Skeletal muscle cell (primary cell): Measurements from ENCODE around the gene FGF11.

ENCODE experiments used
- DNase-seq: peaks from one replicate; pipeline ENCODE4 v3.0.0-alpha.2; 2010; ENCODE audit warnings: low read depth
- H3K4me3 ChIP-seq: 2 replicates; pipeline ENCODE4 v1.5.1; 2011; ENCODE audit warnings: low read depth, mild to moderate bottlenecking, control low read depth, low read length, moderate library complexity

Gene FGF11

GRCh38 chr17:7407485-7408251, 31.6 kb upstream of the FGF11 start, which contains the start of gene NLGN2:
Gene NLGN2 (plus strand): TSS chr17:7407845. CDS start chr17:7408256, 411 bp downstream.
- DNase-seq, result no peak
- peak within 1 kb of the TSS; percentile 18 for H3K4me3 ChIP-seq

GRCh38 chr17:7408252-7408727, 31.0 kb upstream of the FGF11 start:
- no peak for DNase-seq
- no peak overlapping the region for H3K4me3 ChIP-seq

DNA sequence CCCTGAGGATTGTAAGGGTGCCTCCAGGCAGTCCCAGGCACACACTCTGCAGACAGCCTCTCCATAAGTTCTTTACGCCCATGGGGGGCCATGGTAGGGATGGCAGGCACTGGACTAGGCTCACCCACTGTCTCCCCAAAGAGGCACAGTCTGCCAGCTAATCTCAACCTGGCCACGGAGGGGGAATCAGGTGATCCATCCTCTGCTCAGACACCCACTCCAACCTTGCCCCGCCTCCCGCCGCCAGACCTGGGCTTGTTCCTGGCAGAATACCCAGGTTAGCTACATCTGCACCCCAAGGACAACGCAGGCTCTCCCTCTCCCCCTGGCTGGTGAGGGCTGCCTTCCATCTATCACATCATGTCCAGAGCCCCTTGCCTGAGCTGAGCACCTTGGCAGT, 30.4 kb upstream of the FGF11 start:
- H3K4me3 ChIP-seq, result no peak overlapping the region
- no peak for DNase-seq

DNA sequence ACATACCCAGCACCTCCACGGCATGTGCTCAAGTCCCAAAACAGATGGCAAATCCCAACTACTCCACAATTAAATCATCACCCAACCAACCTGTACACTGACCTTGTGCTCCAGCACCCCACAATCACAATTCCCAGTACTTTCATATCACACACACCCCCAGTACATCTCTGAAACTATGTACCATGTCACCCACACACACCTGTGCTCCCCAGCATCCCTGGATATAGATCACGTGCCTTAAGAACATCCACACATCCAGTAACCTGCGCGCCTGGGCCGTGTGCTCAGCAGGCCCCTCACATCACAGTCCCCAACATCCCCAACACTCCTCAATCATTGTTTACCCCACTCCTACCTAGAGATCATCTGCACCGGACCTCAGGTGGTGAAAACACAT, 29.6 kb upstream of the FGF11 start:
- H3K4me3 ChIP-seq, result no peak overlapping the region
- DNase-seq, result no peak

- no peak overlapping the region for H3K4me3 ChIP-seq
- no peak for DNase-seq
Measured at GRCh38 chr17:7410634-7411426, 28.5 kb upstream of the FGF11 start.

GRCh38 chr17:7411427-7411750, 27.9 kb upstream of the FGF11 start:
- no peak overlapping the region for H3K4me3 ChIP-seq
- no peak for DNase-seq

DNA sequence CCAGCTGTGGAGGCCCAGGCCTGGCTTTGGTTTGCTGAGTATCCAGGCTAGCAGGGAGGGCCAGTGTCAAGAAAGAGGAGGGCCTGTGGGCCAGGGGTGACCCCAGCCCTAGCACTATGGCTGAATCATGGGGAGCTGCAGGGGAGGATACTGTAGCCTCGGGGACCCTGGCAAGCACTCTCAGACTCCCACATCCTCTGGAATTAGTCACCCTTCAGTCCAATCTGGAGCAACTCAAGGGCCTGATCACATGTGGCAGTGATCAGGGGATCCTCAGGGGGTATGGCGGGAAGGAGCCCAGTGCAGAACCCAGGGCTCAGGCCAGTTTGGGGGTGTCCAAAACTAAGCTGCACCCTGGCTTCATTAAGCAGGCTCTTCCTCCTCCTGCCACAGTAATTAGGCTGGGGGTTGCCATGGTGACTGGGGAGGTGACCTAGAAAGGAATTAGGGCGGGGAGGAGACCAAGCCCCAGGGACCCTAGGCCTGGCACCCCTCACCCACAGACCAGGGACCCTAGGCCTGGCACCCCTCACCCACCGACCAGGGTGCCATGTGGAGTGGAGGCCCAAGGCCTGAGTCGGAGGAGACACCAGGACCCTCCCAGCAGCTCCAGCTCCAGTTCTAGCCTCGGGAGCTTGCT, 25.8 kb upstream of the FGF11 start:
- H3K4me3 ChIP-seq, result no peak overlapping the region
- no peak for DNase-seq

DNA sequence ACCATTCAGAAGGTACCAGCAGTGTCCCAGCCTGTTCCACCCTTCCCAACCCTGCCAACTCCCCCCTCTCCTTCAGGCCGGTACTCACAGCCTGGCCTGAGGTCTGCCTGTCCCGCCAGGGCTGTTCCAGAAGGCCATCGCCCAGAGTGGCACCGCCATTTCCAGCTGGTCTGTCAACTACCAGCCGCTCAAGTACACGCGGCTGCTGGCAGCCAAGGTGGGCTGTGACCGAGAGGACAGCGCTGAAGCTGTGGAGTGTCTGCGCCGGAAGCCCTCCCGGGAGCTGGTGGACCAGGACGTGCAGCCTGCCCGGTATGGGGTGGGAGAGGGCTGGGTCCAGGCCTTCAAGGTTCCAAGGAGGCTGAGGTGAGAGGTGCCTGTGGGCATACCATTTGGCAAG, 24.5 kb upstream of the FGF11 start:
- H3K4me3 ChIP-seq, result no peak overlapping the region
- no peak for DNase-seq

- DNase-seq, result no peak
- no peak overlapping the region for H3K4me3 ChIP-seq
Measured at GRCh38 chr17:7415784-7416183, 23.5 kb upstream of the FGF11 start.

- no peak for DNase-seq
- no peak overlapping the region for H3K4me3 ChIP-seq
Measured at GRCh38 chr17:7416323-7416722, 23.0 kb upstream of the FGF11 start.

DNA sequence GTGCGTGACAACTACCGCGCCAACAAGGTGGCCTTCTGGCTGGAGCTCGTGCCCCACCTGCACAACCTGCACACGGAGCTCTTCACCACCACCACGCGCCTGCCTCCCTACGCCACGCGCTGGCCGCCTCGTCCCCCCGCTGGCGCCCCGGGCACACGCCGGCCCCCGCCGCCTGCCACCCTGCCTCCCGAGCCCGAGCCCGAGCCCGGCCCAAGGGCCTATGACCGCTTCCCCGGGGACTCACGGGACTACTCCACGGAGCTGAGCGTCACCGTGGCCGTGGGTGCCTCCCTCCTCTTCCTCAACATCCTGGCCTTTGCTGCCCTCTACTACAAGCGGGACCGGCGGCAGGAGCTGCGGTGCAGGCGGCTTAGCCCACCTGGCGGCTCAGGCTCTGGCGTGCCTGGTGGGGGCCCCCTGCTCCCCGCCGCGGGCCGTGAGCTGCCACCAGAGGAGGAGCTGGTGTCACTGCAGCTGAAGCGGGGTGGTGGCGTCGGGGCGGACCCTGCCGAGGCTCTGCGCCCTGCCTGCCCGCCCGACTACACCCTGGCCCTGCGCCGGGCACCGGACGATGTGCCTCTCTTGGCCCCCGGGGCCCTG, 22.2 kb upstream of the FGF11 start:
- no peak for DNase-seq
- no peak overlapping the region for H3K4me3 ChIP-seq

DNA sequence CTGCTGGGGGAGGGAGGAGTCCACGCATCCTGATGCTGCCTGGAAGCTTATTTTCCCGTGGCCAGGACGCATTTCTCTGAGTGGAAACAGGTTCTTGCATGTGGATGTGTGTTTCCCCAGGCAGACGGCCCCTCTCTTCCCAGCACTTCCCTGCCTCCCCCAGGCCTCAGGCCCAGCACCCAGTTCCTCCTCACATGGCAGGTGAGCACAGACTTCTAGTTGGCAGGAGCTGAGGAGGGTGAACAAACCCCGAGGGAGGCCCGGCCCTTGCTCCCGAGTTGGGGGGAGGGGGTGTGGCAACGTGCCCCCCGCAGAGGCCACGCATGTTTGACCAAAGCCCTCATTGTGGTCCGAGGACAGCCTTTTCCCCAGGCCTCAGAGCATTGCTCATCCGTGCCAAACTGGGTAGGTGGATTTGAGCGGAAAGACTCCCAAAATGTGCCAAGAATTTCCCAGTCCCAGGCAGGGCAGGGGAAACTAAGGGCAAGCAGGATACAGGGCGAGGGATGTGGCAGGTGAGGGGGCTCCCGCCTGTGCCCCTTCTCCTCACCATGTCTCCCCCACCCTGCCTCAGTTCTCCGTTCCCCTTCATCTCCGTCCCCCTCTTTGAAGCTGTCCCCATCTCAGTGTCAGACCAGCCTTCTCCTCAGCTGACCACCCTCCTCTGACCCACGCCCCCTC, 20.7 kb upstream of the FGF11 start:
- no peak overlapping the region for H3K4me3 ChIP-seq
- DNase-seq, result no peak

DNA sequence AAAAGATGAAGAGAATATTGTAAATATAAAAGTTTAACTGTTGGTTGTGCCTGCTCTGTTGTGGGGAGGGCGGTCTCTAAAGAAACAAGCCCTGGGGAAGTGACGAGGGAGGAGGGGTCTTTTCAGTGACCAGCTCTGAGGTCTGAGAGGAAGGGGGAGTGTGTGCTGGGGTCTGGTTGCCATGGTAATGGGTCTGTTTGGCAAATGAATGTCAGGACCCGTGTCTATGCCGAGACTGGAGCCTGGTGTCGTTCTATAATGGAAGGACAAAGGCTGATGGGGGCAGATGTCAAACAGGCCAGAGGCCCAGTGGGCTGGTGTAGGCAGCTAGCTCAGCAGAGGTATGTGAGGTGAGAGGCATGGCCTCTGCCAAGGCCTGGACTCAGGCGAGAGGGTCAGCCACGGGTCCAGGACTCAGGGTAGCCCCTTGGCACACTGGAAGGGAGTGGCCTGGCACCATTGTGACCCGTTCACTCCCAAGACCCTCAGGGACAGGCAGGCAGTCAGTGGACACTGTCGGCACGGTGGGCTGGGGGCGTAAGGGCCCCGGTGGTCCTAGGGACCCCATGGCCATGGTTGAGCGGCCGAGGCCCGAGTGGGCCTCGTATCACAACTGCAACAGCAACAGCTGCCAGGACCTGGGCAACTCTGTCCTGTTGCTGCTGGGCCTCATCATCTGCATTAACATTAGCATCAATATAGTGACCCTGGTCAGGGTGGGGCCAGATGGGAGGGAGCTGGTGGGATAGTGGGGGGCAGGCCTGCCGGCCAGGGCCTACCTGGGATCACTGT, 19.3 kb upstream of the FGF11 start, which contains the start of gene SPEM1:
TSS of gene SPEM1 (plus strand) at position 506 of the 792 bp plus-strand sequence. CDS start at position 567, 61 bp downstream.
- DNase-seq, result no peak
- H3K4me3 ChIP-seq, result no peak within 1 kb of the TSS

DNA sequence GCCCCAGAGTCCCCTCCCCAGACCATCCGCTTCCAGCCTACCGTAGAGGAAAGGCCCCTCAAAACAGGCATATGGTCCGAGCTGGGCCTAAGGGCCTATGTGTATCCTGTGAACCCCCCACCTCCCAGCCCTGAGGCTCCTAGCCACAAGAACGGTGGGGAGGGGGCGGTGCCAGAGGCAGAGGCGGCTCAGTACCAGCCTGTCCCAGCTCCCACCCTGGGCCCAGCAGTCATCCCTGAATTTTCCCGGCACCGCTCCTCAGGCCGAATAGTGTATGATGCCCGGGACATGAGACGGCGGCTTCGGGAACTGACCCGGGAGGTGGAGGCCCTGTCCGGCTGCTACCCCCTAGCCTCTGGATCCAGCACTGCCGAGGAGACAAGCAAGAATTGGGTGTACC, 18.1 kb upstream of the FGF11 start:
- DNase-seq, result no peak
- no peak overlapping the region for H3K4me3 ChIP-seq

GRCh38 chr17:7423679-7424078, 15.6 kb upstream of the FGF11 start:
- DNase-seq, result no peak
- no peak overlapping the region for H3K4me3 ChIP-seq

DNA sequence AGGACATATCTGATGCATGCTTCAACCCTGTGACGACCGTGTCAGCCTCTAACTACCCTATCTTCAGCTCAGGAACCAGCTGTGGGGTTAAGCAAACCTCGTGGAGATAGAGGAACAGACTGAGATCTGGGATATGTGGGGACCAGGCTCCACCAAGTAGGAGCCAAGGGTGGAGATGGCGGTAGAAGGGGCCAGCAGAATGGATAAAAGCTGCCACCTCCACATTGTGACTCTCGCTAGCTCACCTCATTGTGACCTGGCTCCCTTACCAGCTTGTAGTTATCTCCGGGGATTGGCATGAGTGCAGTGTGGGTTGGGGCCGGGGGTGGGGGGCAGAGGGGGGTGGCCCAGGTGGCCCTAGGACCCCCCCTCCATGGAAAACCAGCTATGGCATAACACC, 14.0 kb upstream of the FGF11 start, which contains the start of gene SPEM2:
TSS of gene SPEM2 (plus strand) at position 301 of the 400 bp plus-strand sequence. CDS start at position 374, 73 bp downstream.
- no peak within 1 kb of the TSS for H3K4me3 ChIP-seq
- DNase-seq, result no peak

DNA sequence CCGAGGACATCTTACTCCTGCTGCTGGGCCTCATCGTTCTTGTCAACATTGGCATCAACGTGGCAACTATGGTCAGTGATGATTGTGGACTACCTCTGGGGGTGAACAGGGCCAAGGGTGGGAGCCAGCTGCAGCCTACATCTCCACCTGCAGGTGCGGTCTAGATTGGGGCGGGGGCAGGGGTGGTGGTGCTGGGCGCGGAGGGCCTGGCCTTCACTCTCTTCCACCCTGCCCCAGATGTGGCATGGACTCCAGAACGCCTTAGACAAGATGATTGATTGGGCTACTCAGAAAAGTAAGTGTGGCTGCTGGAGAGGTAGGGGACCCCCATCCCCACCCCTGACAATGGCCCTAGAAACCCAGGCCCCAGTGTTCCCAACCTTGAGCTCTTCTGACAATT, 13.6 kb upstream of the FGF11 start:
- no peak overlapping the region for H3K4me3 ChIP-seq
- no peak for DNase-seq

- no peak for DNase-seq
- H3K4me3 ChIP-seq, result no peak overlapping the region
Measured at GRCh38 chr17:7426203-7426863, 13.0 kb upstream of the FGF11 start.
